B cell (primary cell): ENCODE measurements around the gene YEATS2. TPM values are rescaled to one million over a fixed set of nuclear protein-coding genes. Genes with fewer than 3 reads are reported as not detected.
"Not testable (repeated sequence)": the region's sequence is repeated elsewhere in the genome, so short reads cannot be mapped to it uniquely, and the experiment has no call there.

Experiments
- ATAC-seq: fragments of 200-7000 bp; cut with Tn5 transposase; one replicate; pipeline ENCODE4 v1.10.0; 2021; ENCODE audit warnings: low read depth, mild to moderate bottlenecking, moderate number of reproducible peaks, moderate library complexity
- CTCF ChIA-PET: fragments of 350-600 bp; sonication (Branson Sonifier 250); formaldehyde crosslinking; loops from one replicate; lab custom pipeline; 2021; ENCODE audit warnings: antibody characterized with exemption, inconsistent platforms; lab: Charles Lee
- POLR2A ChIA-PET: fragments of 350-600 bp; sonication (Branson Sonifier 250); formaldehyde crosslinking; loops from one replicate; lab custom pipeline; 2021; ENCODE audit warnings: antibody characterized with exemption; lab: Charles Lee
- DNase-seq: peaks from one replicate; pipeline ENCODE4 v3.0.0; 2013
- H2AFZ ChIP-seq: 2 replicates; pipeline ENCODE4 v1.6.1; 2012; ENCODE audit warnings: mild to moderate bottlenecking, low read depth, low read length; ENCODE audit not compliant: insufficient read depth, poor library complexity, severe bottlenecking
- H3K27ac ChIP-seq, 2 donors: 1 replicate in 1 of 2; 2 replicates in 1 of 2; pipeline ENCODE4 v1.5.1; 2012 to 2013; ENCODE audit warnings: low read length in 2 of 2, mild to moderate bottlenecking in 2 of 2, moderate library complexity in 1 of 2
- H3K27me3 ChIP-seq, 4 experiments: fragments of 200-600 bp in 1 of 4; sonication (generic) in 1 of 4; replicated peaks in 1 of 4; 1 replicate in 2 of 4; 2 replicates in 2 of 4; pipeline versions ENCODE4 v1.6.1 to v1.7.0; 2013 to 2016; ENCODE audit warnings: low read length in 3 of 4, mild to moderate bottlenecking in 2 of 4, mixed read lengths in 1 of 4, moderate library complexity in 1 of 4; ENCODE audit not compliant: insufficient read depth in 4 of 4, control insufficient read depth in 3 of 4; ENCODE audit errors: control extremely low read depth in 1 of 4
- H3K36me3 ChIP-seq, 2 experiments: replicated peaks in 1 of 2; 1 replicate in 1 of 2; 2 replicates in 1 of 2; pipeline versions ENCODE4 v1.6.1 to v1.7.1; 2013; ENCODE audit warnings: low read length in 1 of 2; ENCODE audit not compliant: insufficient read depth in 2 of 2, control insufficient read depth in 1 of 2; ENCODE audit errors: control extremely low read depth in 1 of 2, extremely low read depth in 1 of 2
- H3K4me1 ChIP-seq, 2 donors: fragments of 200-600 bp in 1 of 2; sonication (generic) in 1 of 2; 1 replicate in 1 of 2; 2 replicates in 1 of 2; pipeline versions ENCODE4 v1.5.1 to v1.6.1; 2013 to 2017; ENCODE audit warnings: low read length in 2 of 2; ENCODE audit not compliant: control insufficient read depth in 2 of 2, insufficient read depth in 2 of 2
- H3K4me2 ChIP-seq: replicated peaks from 2 replicates; pipeline ENCODE3; 2012; ENCODE audit warnings: mild to moderate bottlenecking, low read depth, low read length; ENCODE audit not compliant: poor library complexity, severe bottlenecking
- H3K4me3 ChIP-seq, 5 experiments: fragments of 200-600 bp in 1 of 5; sonication (generic) in 1 of 5; 1 replicate in 3 of 5; 2 replicates in 2 of 5; pipeline versions ENCODE4 v1.5.1 to v1.7.0; 2011 to 2016; ENCODE audit warnings: low read length in 4 of 5, mild to moderate bottlenecking in 4 of 5, low read depth in 2 of 5, control low read depth in 1 of 5, moderate library complexity in 1 of 5; ENCODE audit not compliant: insufficient read depth in 1 of 5; ENCODE audit errors: control extremely low read depth in 1 of 5, extremely low read depth in 1 of 5
- H3K79me2 ChIP-seq: fragments of 200-600 bp; sonication (generic); one replicate; pipeline ENCODE4 v1.6.0; 2016; ENCODE audit warnings: low read length; ENCODE audit not compliant: control insufficient read depth, insufficient read depth
- H3K9ac ChIP-seq: fragments of 200-600 bp; sonication (generic); 2 replicates; pipeline ENCODE4 v1.6.1; 2017; ENCODE audit warnings: mild to moderate bottlenecking, low read length, moderate library complexity
- H3K9me3 ChIP-seq, 3 donors: one replicate each; pipeline versions ENCODE4 v1.6.1 to v1.7.1; 2013; ENCODE audit warnings: low read length in 2 of 3; ENCODE audit not compliant: control insufficient read depth in 2 of 3, insufficient read depth in 1 of 3; ENCODE audit errors: control extremely low read depth in 1 of 3
- H4K20me1 ChIP-seq: 2 replicates; pipeline ENCODE4 v1.6.0; 2012; ENCODE audit warnings: mild to moderate bottlenecking, low read length; ENCODE audit not compliant: insufficient read depth, control insufficient read depth, poor library complexity, severe bottlenecking
- H3K27ac Mint-ChIP-seq: one replicate; pipeline ENCODE4 v1.8.0; 2021; ENCODE audit warnings: mixed read lengths
- H3K27me3 Mint-ChIP-seq: one replicate; pipeline ENCODE4 v1.8.0; 2021; ENCODE audit warnings: mixed read lengths
- H3K4me1 Mint-ChIP-seq: one replicate; pipeline ENCODE4 v1.8.0; 2021; ENCODE audit warnings: mixed read lengths
- H3K4me3 Mint-ChIP-seq: one replicate; pipeline ENCODE4 v1.8.0; 2021; ENCODE audit warnings: mixed read lengths
- H3K9me3 Mint-ChIP-seq: one replicate; pipeline ENCODE4 v1.8.0; 2022; ENCODE audit warnings: mixed read lengths; ENCODE audit not compliant: insufficient read depth
- EZH2 ChIP-seq: IDR thresholded peaks from 2 replicates; pipeline ENCODE4 v1.6.1; 2012; ENCODE audit warnings: borderline replicate concordance, low read depth, mild to moderate bottlenecking, moderate library complexity, low read length; ENCODE audit not compliant: insufficient read depth, poor library complexity, severe bottlenecking
- WGBS: methylation state at CpG from one replicate; pipeline ENCODE4 v1.1.5; 2013; ENCODE audit warnings: missing lambda C conversion rate; ENCODE audit not compliant: insufficient coverage; 5-methylcytosine and 5-hydroxymethylcytosine counted together
- intact Hi-C: fragments of 100-400 bp; cut with micrococcal nuclease; formaldehyde crosslinking; loops from one replicate; pipeline ENCODE4 v1.10.0; 2022
- polyA plus RNA-seq: library from polyadenylated mRNA; depleted of rRNA; stranded (reverse); fragments of >200 nt; gene quantifications from 2 replicates; pipeline ENCODE4 v1.2.3, GENCODE V29; 2012
- total RNA-seq, 2 donors: library from RNA; stranded (reverse); fragments of 120-200 nt in 1 of 2; gene quantifications; 1 replicate in 1 of 2; 2 replicates in 1 of 2; pipeline versions ENCODE4 v1.2.3 to v1.2.4, GENCODE V29; 2013 to 2022
- TF ChIP-seq, protein P1 (sequence below): fragments of 200-600 bp; IDR thresholded peaks from one replicate; pipeline ENCODE4 v1.8.0; 2022; ENCODE audit warnings: antibody characterized with exemption, mild to moderate bottlenecking

YEATS2 gene
- total and polyA plus RNA-seq, 2 donors (not counting 1 experiment from before 2014, with no cell fraction given): 21.8 to 26.7 TPM

DNA sequence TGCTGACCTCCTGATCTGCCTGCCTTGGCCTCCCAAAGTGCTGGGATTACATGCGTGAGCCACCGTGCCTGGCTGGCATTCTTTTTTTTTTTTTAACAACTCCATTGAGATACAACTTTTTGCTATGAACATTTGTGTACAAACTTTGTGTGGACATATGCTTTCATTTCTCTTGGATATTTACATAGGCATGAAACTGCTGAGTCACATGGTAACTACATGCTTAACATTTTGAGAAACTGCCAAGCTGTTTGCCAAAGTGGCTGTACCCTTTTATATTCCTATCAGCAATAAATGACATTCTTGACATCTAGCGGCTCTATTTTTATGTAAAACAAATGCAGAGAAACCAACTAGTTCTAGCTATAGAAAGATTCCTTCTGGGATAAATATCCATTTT is 8.7 kb upstream of the YEATS2 start:
- CTCF ChIA-PET: no interaction called here
- no peaks in the 10 kb centered on the region for H3K9me3 Mint-ChIP-seq
- Histone ChIP-seq H3K4me2 (no peak overlapping the region), H3K9me3 (no peaks in the 10 kb centered on the region), H3K4me3 (no peak overlapping the region), H3K27me3 (no peaks in the 10 kb centered on the region), H3K79me2 (no peaks in the 10 kb centered on the region), H4K20me1 (no peaks in the 10 kb centered on the region), H2AFZ (no peak overlapping the region), H3K4me1 (no peaks in the 10 kb centered on the region), H3K36me3 (no peaks in the 10 kb centered on the region), H3K9ac (no peak overlapping the region), H3K27ac (no peak overlapping the region)
- TF ChIP-seq, protein P1, sequence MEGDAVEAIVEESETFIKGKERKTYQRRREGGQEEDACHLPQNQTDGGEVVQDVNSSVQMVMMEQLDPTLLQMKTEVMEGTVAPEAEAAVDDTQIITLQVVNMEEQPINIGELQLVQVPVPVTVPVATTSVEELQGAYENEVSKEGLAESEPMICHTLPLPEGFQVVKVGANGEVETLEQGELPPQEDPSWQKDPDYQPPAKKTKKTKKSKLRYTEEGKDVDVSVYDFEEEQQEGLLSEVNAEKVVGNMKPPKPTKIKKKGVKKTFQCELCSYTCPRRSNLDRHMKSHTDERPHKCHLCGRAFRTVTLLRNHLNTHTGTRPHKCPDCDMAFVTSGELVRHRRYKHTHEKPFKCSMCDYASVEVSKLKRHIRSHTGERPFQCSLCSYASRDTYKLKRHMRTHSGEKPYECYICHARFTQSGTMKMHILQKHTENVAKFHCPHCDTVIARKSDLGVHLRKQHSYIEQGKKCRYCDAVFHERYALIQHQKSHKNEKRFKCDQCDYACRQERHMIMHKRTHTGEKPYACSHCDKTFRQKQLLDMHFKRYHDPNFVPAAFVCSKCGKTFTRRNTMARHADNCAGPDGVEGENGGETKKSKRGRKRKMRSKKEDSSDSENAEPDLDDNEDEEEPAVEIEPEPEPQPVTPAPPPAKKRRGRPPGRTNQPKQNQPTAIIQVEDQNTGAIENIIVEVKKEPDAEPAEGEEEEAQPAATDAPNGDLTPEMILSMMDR: no peak
- no peak for TF ChIP-seq EZH2
- intact Hi-C loops: no loop called here
- ATAC-seq: no peak
- H3K4me3 Mint-ChIP-seq: no peak overlapping the region
- WGBS: no CpG with 5 or more reads among the region's 3 CpGs
- POLR2A ChIA-PET: no interaction called here
- no peak for DNase-seq
- no peaks in the 10 kb centered on the region for H3K4me1 Mint-ChIP-seq
- no peaks in the 10 kb centered on the region for H3K27me3 Mint-ChIP-seq
- no peak overlapping the region for H3K27ac Mint-ChIP-seq

DNA sequence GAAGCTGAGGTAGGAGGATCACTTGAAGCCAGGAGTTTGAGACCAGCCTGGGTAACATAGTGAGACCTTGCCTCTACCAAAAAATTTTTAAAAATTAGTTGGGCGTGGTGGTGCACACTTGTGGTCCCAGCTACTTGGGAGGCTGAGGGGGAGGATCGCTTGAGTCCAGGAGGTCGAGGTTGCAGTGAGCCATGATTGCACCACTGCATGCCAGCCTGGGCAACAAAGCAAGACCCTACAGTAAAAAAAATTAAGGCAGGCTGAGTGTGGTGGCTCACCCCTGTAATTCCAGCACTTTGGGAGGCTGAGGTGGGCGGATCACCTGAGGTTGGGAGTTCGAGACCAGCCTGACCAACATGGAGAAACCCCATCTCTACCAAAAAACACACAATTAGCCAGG is 8.0 kb upstream of the YEATS2 start:
- POLR2A ChIA-PET: interaction anchor here (0.7 kb wide), 1 partner anchor 40 kb away, joined by 4 read pairs; no protein-coding TSS in a partner anchor
- H3K27me3 Mint-ChIP-seq, H3K27ac ChIP-seq, H4K20me1 ChIP-seq, H3K36me3 ChIP-seq, H3K4me2 ChIP-seq, H3K27me3 ChIP-seq, H3K9me3 Mint-ChIP-seq, H3K4me3 Mint-ChIP-seq, ATAC-seq, H3K9me3 ChIP-seq, H3K4me1 Mint-ChIP-seq, CTCF ChIA-PET, intact Hi-C loops, H3K4me1 ChIP-seq, DNase-seq, H2AFZ ChIP-seq, H3K79me2 ChIP-seq, H3K27ac Mint-ChIP-seq, H3K9ac ChIP-seq, H3K4me3 ChIP-seq: not testable (repeated sequence)
- WGBS: 100% methylated on average over 4 of the region's 5 CpGs
